GM13977 (cell line): ENCODE data around the gene CSNK1G2.

Source experiments
- DNase-seq: peaks from one replicate; pipeline ENCODE4 v3.0.0; 2012; ENCODE audit warnings: low spot score
- CTCF ChIP-seq: IDR thresholded peaks from 2 replicates; pipeline ENCODE4 v1.5.1; 2012; ENCODE audit warnings: mild to moderate bottlenecking, control low read depth; ENCODE audit not compliant: insufficient read depth; ENCODE audit errors: extremely low read depth, missing control alignments
- in situ Hi-C: fragments of 300-500 bp; cut with MboI; formaldehyde crosslinking; loops from one replicate; pipeline ENCODE4 v1.12.0; 2022; ENCODE audit warnings: low sequenced_read_pairs, low pct_unique_long_range_greater_than_20kb, mixed read lengths, inconsistent platforms; ENCODE audit not compliant: unreplicated experiment

CSNK1G2 gene

GRCh38 chr19:1933244-1933643 lies 7.7 kb upstream of the CSNK1G2 start:
- in situ Hi-C loops = no loop called here
- no peak for TF ChIP-seq CTCF
- DNase-seq = no peak

GRCh38 chr19:1933942-1934341 lies 7.0 kb upstream of the CSNK1G2 start:
- DNase-seq = no peak
- no peak for TF ChIP-seq CTCF
- in situ Hi-C loops = no loop called here

GRCh38 chr19:1935484-1936208 lies 5.3 kb upstream of the CSNK1G2 start:
- no peak for TF ChIP-seq CTCF
- in situ Hi-C loops = no loop called here
- no peak for DNase-seq

- TF ChIP-seq CTCF = no peak
- in situ Hi-C loops = no loop called here
- DNase-seq = no peak
Observed at GRCh38 chr19:1936430-1936829, 4.5 kb upstream of the CSNK1G2 start.

- TF ChIP-seq CTCF = no peak
- no peak for DNase-seq
- in situ Hi-C loops = no loop called here
Observed at GRCh38 chr19:1936916-1937610, 3.9 kb upstream of the CSNK1G2 start.

- DNase-seq = no peak
- in situ Hi-C loops = no loop called here
- no peak for TF ChIP-seq CTCF
Observed at GRCh38 chr19:1938071-1938470, 2.9 kb upstream of the CSNK1G2 start.
